OCI-LY1 (cell line): ENCODE measurements around the gene TEAD4.

ENCODE experiments used
- EZH2 ChIP-seq: fragments of 200-600 bp; sonication (generic), shearing (Covaris generic); IDR thresholded peaks from 2 replicates; pipeline ENCODE4 v1.8.0; 2017; ENCODE audit warnings: borderline replicate concordance, mixed run types, mild to moderate bottlenecking, antibody characterized with exemption, low read length, moderate library complexity, mixed read lengths
- TF ChIP-seq, protein P1 (sequence below): fragments of 200-600 bp; sonication (generic), shearing (Covaris generic); IDR thresholded peaks from 2 replicates; pipeline ENCODE4 v1.5.1; 2017; ENCODE audit warnings: mild to moderate bottlenecking, antibody characterized with exemption, low read length, moderate library complexity, mixed read lengths

DNA sequence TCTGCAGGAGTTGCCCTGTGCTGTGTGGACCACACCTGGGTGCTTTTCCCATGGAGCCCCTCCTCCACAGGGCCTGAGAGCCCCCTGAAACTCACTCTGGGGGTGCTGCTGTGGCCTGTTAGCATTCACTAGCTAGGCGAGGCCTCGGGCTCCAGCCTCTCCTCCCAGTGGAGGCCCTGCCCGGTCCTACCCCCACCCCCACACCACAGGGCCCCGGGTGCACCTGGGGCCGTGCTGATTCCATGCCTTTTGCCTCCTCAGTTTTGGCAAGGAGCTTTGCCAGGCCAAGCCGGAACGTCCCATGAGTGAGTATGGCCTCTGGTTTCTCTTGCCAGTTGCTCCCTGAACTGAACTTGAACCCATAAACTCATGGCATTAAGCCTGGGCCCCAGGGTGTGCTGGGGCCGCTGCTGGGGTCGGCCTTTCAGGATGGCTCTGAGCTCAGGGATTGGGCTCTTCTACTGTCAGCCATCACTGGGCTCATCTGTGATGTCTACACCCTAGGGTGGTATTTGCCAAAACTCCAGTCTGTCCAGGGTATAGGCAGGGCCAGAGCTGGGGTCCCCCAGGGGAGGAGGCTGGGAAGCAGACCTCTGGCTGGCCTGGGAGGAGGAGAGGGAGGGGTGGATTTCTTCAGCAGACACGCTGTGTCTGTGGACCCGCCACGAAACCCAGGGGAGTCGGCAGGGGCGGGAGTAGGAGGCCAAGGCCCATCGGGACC is 59.2 kb downstream of the TEAD4 start:
- no peak for TF ChIP-seq EZH2
- TF ChIP-seq, protein P1, sequence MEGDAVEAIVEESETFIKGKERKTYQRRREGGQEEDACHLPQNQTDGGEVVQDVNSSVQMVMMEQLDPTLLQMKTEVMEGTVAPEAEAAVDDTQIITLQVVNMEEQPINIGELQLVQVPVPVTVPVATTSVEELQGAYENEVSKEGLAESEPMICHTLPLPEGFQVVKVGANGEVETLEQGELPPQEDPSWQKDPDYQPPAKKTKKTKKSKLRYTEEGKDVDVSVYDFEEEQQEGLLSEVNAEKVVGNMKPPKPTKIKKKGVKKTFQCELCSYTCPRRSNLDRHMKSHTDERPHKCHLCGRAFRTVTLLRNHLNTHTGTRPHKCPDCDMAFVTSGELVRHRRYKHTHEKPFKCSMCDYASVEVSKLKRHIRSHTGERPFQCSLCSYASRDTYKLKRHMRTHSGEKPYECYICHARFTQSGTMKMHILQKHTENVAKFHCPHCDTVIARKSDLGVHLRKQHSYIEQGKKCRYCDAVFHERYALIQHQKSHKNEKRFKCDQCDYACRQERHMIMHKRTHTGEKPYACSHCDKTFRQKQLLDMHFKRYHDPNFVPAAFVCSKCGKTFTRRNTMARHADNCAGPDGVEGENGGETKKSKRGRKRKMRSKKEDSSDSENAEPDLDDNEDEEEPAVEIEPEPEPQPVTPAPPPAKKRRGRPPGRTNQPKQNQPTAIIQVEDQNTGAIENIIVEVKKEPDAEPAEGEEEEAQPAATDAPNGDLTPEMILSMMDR: no peak
